ENCODE measurements around the gene ING5.
A peak's percentile ranks its signal among the peaks of the same experiment; 100 is the strongest.
"Not testable (repeated sequence)": the region's sequence is repeated elsewhere in the genome, so short reads cannot be mapped to it uniquely, and the experiment has no call there.

ING5 gene

DNA sequence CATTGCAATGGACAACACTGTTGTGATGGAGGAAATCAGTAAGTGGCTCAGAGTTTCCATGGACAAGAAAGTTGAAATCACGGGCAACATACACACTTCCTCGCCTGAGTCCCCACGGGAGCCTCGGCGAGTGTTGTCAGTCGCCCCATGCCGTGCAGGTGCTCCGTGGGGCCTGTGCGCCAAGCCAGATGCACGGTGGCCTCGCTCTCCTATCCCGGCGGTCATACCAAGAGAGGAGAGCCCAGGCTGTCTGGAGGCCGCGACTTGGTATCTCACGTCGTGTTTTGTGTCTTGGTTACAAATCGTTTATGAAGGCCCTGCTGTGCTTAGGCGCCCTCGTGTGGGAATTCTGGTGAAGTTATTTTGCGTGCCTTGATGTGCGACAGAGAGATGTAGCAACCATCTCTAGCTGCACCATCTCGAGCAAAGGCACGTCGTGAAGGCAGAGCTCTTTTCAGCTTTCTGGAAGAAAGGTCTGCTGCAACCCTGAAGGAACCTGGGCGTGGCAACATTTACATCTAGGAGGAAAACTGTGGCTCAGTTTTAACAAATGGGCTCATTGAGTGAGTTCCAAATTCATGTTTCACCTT is 42.6 kb upstream of the ING5 start:
- no peak for TF ChIP-seq EZH2 (IDR thresholded peaks at IDR 0.05; ENCODE audit: borderline replicate concordance, low read length)
- TF ChIP-seq, protein P1, sequence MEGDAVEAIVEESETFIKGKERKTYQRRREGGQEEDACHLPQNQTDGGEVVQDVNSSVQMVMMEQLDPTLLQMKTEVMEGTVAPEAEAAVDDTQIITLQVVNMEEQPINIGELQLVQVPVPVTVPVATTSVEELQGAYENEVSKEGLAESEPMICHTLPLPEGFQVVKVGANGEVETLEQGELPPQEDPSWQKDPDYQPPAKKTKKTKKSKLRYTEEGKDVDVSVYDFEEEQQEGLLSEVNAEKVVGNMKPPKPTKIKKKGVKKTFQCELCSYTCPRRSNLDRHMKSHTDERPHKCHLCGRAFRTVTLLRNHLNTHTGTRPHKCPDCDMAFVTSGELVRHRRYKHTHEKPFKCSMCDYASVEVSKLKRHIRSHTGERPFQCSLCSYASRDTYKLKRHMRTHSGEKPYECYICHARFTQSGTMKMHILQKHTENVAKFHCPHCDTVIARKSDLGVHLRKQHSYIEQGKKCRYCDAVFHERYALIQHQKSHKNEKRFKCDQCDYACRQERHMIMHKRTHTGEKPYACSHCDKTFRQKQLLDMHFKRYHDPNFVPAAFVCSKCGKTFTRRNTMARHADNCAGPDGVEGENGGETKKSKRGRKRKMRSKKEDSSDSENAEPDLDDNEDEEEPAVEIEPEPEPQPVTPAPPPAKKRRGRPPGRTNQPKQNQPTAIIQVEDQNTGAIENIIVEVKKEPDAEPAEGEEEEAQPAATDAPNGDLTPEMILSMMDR (IDR thresholded peaks at IDR 0.05; ENCODE audit: low read length), result peak; percentile 73

DNA sequence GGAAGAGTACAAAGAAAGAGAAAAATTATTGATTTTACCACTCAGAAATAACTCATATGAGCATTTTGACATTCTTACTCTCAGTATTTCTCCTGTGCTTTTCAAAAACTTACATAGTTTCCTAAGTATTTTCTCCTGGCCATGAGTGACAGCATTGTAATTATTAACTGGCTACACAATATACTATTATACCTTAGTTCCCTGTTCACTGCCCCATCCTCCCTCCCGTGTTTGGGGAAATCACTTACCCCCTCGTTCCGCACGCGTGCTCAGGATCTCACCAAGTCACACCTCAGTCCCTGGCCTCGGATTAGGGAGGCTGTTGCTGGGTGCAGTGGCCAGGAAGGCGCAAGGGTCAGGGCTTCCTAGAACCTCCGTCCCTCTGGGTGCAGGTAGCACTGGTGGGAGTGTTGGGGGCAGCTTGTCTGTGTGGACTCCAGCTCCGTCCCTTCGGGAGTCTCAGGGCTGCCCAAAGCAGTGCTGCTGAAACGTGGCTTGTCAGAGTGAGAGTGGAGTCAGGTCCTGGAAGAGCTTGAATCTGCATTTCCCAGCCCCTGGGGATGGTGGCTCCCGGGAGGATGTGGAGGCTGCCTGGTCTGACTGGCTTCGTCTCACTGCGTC is 41.1 kb upstream of the ING5 start:
- Histone ChIP-seq H3K79me2 (ENCODE audit: insufficient read depth, low read length) (no peaks in the 10 kb centered on the region), H3K27ac (ENCODE audit: low read depth, low read length, poor library complexity, severe bottlenecking) (no peak overlapping the region), H3K4me1 (ENCODE audit: insufficient read depth, low read length, severe bottlenecking) (no peaks in the 10 kb centered on the region), H3K9me3 (ENCODE audit: low read length) (no peaks in the 10 kb centered on the region), H3K36me3 (ENCODE audit: insufficient read depth, low read length) (peaks cover 55% of the 10 kb centered on the region), H3F3A (ENCODE audit: insufficient read depth, low read length) (no peaks in the 10 kb centered on the region), H4K20me1 (ENCODE audit: insufficient read depth, low read length) (no peaks in the 10 kb centered on the region), H3K4me2 (ENCODE audit: low read length) (no peak overlapping the region), H3K9ac (ENCODE audit: low read length) (no peak overlapping the region), H3K27me3 (ENCODE audit: insufficient read depth, low read length) (no peaks in the 10 kb centered on the region), H3K9me2 (ENCODE audit: low read depth, low read length) (no peaks in the 10 kb centered on the region), H2AFZ (ENCODE audit: low read length) (no peak overlapping the region), H3K4me3 (ENCODE audit: low read depth, low read length, poor library complexity, severe bottlenecking) (no peak overlapping the region)
- TF ChIP-seq EZH2 (IDR thresholded peaks at IDR 0.05; ENCODE audit: borderline replicate concordance, low read length), result no peak
- TF ChIP-seq, protein P1 (IDR thresholded peaks at IDR 0.05; ENCODE audit: low read length), result no peak

More for the DNA sequence above, 42.6 kb upstream of the ING5 start:
- Histone ChIP-seq H3K4me3 (ENCODE audit: low read depth, low read length, poor library complexity, severe bottlenecking) (no peak overlapping the region), H4K20me1 (ENCODE audit: insufficient read depth, low read length) (no peaks in the 10 kb centered on the region), H3K27ac (ENCODE audit: low read depth, low read length, poor library complexity, severe bottlenecking) (no peak overlapping the region), H3K9me2 (ENCODE audit: low read depth, low read length) (no peaks in the 10 kb centered on the region), H3K9ac (ENCODE audit: low read length) (no peak overlapping the region), H2AFZ (ENCODE audit: low read length) (no peak overlapping the region), H3K9me3 (ENCODE audit: low read length) (no peaks in the 10 kb centered on the region), H3K4me2 (ENCODE audit: low read length) (no peak overlapping the region), H3K36me3 (ENCODE audit: insufficient read depth, low read length) (peaks cover 70% of the 10 kb centered on the region), H3F3A (ENCODE audit: insufficient read depth, low read length) (no peaks in the 10 kb centered on the region), H3K79me2 (ENCODE audit: insufficient read depth, low read length) (no peaks in the 10 kb centered on the region), H3K4me1 (ENCODE audit: insufficient read depth, low read length, severe bottlenecking) (no peaks in the 10 kb centered on the region), H3K27me3 (ENCODE audit: insufficient read depth, low read length) (no peaks in the 10 kb centered on the region)

DNA sequence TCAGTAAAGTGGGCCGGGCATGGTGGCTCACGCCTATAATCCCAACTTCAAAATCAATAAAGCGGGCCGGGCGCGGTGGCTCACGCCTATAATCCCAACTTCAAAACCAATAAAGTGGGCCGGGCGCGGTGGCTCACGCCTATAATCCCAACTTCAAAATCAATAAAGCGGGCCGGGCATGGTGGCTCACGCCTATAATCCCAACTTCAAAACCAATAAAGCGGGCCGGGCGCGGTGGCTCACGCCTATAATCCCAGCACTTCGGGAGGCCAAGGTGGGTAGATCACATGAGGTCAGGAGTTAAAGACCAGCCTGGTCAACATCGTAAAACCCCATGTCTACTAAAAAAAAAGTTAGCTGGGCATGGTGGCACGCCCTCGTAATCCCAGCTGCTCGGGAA is 39.1 kb upstream of the ING5 start:
- H3F3A ChIP-seq (ENCODE audit: insufficient read depth, low read length); H3K4me2 ChIP-seq (ENCODE audit: low read length); H3K9me2 ChIP-seq (ENCODE audit: low read depth, low read length); H3K4me3 ChIP-seq (ENCODE audit: low read depth, low read length, poor library complexity, severe bottlenecking); H3K9me3 ChIP-seq (ENCODE audit: low read length); H3K4me1 ChIP-seq (ENCODE audit: insufficient read depth, low read length, severe bottlenecking); H3K9ac ChIP-seq (ENCODE audit: low read length); H3K27me3 ChIP-seq (ENCODE audit: insufficient read depth, low read length); H3K27ac ChIP-seq (ENCODE audit: low read depth, low read length, poor library complexity, severe bottlenecking); H2AFZ ChIP-seq (ENCODE audit: low read length); H4K20me1 ChIP-seq (ENCODE audit: insufficient read depth, low read length); H3K79me2 ChIP-seq (ENCODE audit: insufficient read depth, low read length): not testable (repeated sequence)
- H3K36me3 ChIP-seq (ENCODE audit: insufficient read depth, low read length), result peaks cover 53% of the 10 kb centered on the region
